Transverse colon (tissue), 4 donors: ENCODE measurements around the gene ZNF417.

Source experiments
- CTCF ChIP-seq, 5 experiments: fragments of 200-600 bp in 3 of 5; fragments of 450-650 bp in 2 of 5; sonication (generic) in 3 of 5; IDR thresholded peaks; 1 replicate in 2 of 5; 2 replicates in 3 of 5; pipeline ENCODE4 v1.5.1; 2016 to 2017; ENCODE audit warnings: antibody characterized with exemption in 5 of 5, inconsistent platforms in 3 of 5, mild to moderate bottlenecking in 2 of 5, moderate library complexity in 1 of 5
- EP300 ChIP-seq: sonication (generic); formaldehyde crosslinking; IDR thresholded peaks from one replicate; pipeline ENCODE4 v1.6.1; 2017; ENCODE audit warnings: antibody characterized with exemption, low read depth
- POLR2AphosphoS5 ChIP-seq, 3 donors: sonication (generic); formaldehyde crosslinking; IDR thresholded peaks; one replicate each; pipeline ENCODE4 v1.6.1; 2016; ENCODE audit warnings: antibody characterized with exemption in 3 of 3

GRCh38 chr19:57888107-57888559 is 28.3 kb downstream of the ZNF417 start:
- TF ChIP-seq CTCF (IDR thresholded peaks at IDR 0.05) (no peak), EP300 (no peak), POLR2AphosphoS5 (IDR thresholded peaks at IDR 0.05) (no peak)
